GM19328 (cell line): ENCODE data around the gene SLC16A4.

Source experiments
- ATAC-seq: cut with Tn5 transposase; IDR thresholded peaks from one replicate; pipeline ENCODE4 v1.9.1; 2021; ENCODE audit warnings: mild to moderate bottlenecking, moderate library complexity; ENCODE audit not compliant: unreplicated experiment

The SLC16A4 gene

DNA sequence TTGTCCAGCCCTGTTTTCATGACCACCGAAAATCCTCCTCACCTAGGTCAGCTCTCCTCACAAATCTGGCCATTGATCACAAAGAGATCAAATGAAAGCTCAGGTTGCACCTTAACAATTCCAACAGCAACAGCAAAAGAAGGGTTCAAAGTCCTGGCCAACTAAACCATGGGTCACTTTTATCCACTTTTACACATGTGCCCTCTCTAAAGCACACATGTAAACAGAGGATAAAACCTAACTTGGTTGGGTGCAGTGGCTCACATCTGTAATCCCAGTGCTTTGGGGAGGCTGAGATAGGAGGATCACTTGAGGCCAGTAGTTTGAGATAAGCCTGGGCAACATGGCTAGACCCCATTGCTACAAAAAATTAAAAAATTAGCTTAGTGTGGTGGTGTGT is 55.6 kb downstream of the SLC16A4 start:
- no peak for ATAC-seq

DNA sequence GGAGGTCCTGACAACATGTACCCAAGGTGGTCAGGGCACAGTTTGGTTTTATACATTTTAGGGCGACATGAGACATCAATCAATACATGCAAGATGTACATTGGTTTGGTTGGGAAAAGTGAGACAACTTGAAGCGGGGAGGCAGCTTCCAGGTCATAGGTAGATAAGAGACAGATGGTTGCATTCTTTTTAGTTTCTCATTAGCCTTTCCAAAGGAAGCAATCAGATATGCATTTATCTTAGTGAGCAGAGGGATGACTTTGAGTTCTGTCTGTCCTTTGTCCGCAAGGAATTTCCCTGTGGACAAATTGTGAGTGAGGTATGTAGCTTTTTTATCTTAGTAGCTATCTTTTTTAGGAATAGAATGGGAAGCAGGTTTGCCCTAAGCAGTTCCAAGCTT is 62.1 kb downstream of the SLC16A4 start:
- no peak for ATAC-seq

DNA sequence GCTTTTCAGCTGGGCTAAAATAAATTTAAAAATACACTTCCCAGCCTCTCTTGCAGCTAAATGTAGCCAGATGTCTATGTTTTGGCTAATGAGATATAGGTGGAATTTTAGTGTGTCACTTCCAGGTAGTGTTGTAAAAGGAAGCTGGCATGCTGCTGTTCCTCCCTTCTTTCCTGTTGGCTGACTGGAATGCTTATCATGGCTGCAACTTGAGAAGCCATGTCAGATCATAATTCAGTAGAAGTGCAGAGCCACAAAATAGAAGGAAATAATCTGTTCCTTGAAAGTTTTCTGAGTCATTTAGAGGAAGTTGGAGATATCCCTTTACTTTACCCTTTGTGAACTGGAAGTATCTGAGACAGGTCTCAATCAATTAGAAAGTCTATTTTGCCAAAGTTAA is 62.6 kb downstream of the SLC16A4 start:
- no peak for ATAC-seq

DNA sequence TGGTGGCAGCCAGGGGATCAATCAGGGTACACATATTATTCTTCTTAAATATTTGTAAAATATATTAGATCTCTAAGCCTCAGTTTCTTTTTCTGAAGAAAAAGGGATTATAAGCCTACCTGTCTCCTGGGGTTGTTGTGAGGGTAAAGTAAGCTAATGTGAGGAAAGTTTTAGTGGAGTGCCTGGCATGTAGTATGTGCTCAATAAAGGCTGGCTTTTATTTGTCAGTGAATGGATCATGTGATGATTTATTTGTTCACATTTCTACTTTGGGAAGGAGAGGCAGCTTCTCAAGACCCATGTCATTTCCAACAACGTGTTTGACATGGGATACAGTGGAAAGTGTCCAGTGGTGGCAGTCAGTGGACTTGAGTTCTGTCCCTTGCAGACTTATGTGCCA is 64.0 kb downstream of the SLC16A4 start:
- ATAC-seq, result no peak

DNA sequence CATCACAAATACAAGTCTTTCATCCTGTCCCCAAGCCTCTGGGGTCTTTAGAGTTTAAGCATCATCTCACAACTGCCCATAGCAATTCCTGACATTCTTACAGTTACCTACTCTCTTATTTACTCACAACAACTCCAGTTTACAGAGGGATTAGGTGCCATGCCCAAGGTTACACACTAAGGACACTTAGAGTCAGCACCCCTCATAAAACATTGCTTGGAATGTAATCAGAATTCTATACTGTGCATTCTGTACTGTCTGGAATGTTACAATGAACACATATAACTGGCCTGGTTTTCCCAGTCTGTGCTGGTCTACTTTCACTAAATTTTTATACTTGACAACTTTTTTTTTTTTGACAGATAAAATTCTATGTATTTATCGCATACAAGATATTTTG is 66.2 kb downstream of the SLC16A4 start:
- no peak for ATAC-seq

DNA sequence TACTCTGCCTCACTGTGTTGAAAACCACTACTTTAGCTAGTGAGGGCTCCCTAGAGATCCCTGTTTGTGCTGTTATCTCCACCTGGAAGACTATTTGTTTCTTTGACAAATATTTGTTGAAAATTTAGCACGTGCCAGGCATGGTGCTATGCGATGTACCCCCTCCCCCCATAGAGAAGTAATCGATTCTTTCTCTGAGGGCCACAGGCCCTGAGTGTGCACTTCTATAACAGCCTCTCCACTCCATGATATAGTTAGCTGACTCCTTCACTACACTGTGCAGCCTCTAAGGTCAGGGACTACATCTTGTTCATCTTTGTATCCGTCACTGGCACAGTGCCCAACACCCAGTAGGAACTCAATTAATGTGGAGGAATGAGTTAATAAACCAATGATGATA is 69.0 kb downstream of the SLC16A4 start:
- ATAC-seq, result no peak

DNA sequence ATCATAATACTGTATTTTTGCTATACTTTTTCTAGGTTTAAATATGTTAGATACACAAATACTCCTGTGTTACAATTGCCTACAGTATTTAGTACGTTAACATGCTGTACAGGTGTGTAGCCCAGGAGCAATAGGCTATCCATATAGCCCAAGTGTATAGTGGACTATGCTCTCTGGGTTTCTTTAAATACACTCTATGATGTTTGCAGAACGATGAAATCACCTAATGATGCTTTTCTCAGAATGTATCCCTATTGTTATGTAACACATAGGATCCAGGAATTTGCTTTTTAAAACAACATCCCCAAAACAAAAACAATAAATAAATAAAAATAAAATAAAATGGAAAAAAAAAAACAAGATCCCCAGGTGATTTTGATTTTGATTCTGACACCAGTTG is 69.8 kb downstream of the SLC16A4 start:
- ATAC-seq, result no peak

DNA sequence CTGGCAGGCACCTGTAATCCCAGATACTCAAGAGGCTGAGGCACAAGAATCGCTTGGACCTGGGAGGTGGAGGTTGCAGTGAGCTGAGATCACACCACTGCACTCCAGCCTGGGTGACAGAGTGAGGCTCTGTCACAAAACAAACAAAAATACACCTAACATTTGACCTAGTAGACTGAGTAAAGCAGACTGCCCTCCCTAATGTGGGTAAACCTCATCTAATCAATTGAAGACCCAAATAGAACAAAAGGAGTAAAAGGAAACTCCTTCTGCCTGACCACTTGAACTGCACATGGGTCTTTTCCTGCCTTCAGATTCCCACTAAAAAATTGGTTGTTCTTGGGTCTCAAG is 70.7 kb downstream of the SLC16A4 start:
- ATAC-seq, result no peak

DNA sequence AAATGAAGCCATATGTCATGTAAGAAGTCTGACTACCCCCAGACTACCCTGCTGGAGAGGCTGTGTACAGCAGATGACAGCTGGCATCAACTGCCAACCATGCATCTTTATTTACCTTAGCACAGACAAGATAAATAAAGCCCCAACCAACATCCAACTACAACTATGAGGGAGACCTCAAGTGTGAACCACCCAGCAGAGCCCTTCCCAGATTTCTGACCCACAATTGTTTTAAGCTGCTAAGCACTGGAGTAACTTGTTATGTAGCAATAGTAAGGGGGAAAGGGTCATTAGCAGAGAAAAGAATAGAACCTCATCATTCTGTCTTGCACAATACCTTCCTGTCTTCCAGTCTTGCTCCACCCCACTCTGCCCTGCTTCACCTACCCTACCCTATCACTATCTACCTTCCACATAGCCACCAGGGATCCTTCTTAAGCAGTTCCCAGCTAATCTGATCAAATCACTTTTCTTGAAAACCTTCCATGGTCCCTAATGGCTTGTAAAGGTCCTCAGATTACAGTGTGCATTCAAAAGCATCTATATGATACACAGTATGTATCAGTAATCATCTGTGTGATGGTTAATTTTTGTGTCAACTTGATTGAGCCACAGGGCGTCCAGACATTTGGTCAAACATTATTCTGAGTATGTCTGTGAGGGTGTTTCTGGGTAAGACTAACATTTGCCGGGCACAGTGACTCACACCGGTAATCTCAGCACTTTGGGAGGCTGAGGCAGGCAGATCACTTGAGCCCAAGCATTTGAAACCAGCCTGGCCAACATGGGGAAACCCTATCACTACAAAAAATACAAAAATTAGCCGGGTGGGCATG is 71.3 kb downstream of the SLC16A4 start:
- no peak for ATAC-seq

DNA sequence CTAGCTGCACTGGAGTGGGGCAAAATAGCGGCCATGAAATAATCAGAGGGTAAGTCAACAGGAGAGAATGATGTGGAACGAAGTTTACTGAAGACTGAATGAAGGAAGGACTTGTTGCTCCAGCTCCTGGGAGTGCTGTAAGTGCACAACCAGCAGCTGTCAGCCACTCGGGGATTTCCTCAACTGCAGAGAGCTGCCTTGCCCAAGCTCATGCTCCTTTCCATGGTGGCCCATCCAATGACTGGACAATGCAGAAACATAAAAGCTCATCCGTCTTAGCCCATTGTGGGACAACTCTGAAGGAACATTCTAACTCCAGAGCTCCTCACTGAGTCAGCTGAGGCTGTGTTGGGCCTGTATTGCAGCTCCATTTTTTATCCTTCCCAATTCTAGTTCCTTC is 72.8 kb downstream of the SLC16A4 start:
- ATAC-seq, result no peak

DNA sequence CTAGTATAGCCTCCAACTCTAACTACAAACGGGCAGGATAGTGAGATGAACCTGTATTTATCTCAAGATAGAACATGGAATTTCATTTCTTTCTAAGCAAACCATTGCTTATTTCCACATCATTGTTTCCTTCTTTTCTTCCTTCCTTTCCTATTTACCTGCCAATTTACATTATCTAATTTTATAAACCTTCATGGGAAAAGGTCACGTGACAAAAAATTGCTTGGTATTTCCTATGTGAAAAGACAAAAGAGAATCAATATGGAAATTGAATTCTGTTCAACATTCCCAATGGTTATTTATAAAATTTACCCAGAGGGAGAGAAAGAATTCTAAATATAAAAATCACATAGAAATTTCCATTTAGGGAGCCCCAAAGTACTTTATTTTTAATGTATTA is 74.1 kb downstream of the SLC16A4 start:
- ATAC-seq, result no peak
